Prostate gland (tissue), 2 donors: ENCODE results near the gene REEP3.

Experiments
- CTCF ChIP-seq, 4 experiments: fragments of 200-600 bp in 2 of 4; fragments of 450-650 bp in 2 of 4; sonication (generic) in 2 of 4; IDR thresholded peaks; 1 replicate in 3 of 4; 2 replicates in 1 of 4; pipeline ENCODE4 v1.5.1; 2016 to 2019; ENCODE audit warnings: antibody characterized with exemption in 4 of 4, mild to moderate bottlenecking in 2 of 4, moderate library complexity in 2 of 4
- POLR2A ChIP-seq: fragments of 450-650 bp; IDR thresholded peaks from one replicate; pipeline ENCODE4 v1.6.1; 2016; ENCODE audit warnings: antibody characterized with exemption, mild to moderate bottlenecking
- POLR2AphosphoS5 ChIP-seq: sonication (generic); formaldehyde crosslinking; IDR thresholded peaks from one replicate; pipeline ENCODE4 v1.6.1; 2017; ENCODE audit warnings: antibody characterized with exemption

GRCh38 chr10:63491588-63492316 lies 29.4 kb upstream of the REEP3 start:
- TF ChIP-seq POLR2A (no peak), CTCF (IDR thresholded peaks at IDR 0.05) (no peak), POLR2AphosphoS5 (peak; percentile 14)
